Trophoblast cell (in vitro differentiated cells and primary cell): ENCODE results near the gene TMEM214.

ENCODE experiments used
- DNase-seq, 2 donors: peaks; one replicate each; pipeline ENCODE4 v3.0.0-alpha.2; 2016
- H2AFZ ChIP-seq: 2 replicates; pipeline ENCODE4 v1.6.1; 2013; ENCODE audit warnings: low read length, moderate library complexity, mild to moderate bottlenecking; ENCODE audit not compliant: insufficient read depth, poor library complexity
- H2AK5ac ChIP-seq: 2 replicates; pipeline ENCODE4 v1.6.1; 2013; ENCODE audit warnings: mild to moderate bottlenecking, low read length
- H2BK120ac ChIP-seq: 2 replicates; pipeline ENCODE4 v1.6.1; 2013; ENCODE audit warnings: low read length, mild to moderate bottlenecking, moderate library complexity; ENCODE audit not compliant: insufficient read depth, poor library complexity
- H2BK12ac ChIP-seq: 2 replicates; pipeline ENCODE4 v1.6.1; 2013; ENCODE audit warnings: mild to moderate bottlenecking, low read length, moderate library complexity
- H2BK5ac ChIP-seq: 2 replicates; pipeline ENCODE4 v1.6.1; 2013; ENCODE audit warnings: low read length, low read depth, moderate library complexity, mild to moderate bottlenecking; ENCODE audit not compliant: poor library complexity
- H3K14ac ChIP-seq: 2 replicates; pipeline ENCODE4 v1.6.1; 2013; ENCODE audit warnings: mild to moderate bottlenecking, low read length
- H3K18ac ChIP-seq: 2 replicates; pipeline ENCODE4 v1.6.1; 2013; ENCODE audit warnings: mild to moderate bottlenecking, low read length
- H3K23ac ChIP-seq: 2 replicates; pipeline ENCODE4 v1.6.1; 2013; ENCODE audit warnings: low read length
- H3K27ac ChIP-seq: 2 replicates; pipeline ENCODE4 v1.5.1; 2013; ENCODE audit warnings: low read depth, mild to moderate bottlenecking, inconsistent platforms, low read length, moderate library complexity
- H3K27me3 ChIP-seq: 2 replicates; pipeline ENCODE4 v1.6.1; 2013; ENCODE audit warnings: inconsistent platforms, mild to moderate bottlenecking, low read length, moderate library complexity; ENCODE audit not compliant: insufficient read depth
- H3K36me3 ChIP-seq, 2 experiments: 1 replicate in 1 of 2; 2 replicates in 1 of 2; pipeline ENCODE4 v1.6.1; 2013; ENCODE audit warnings: low read length in 2 of 2, mild to moderate bottlenecking in 2 of 2, moderate library complexity in 1 of 2; ENCODE audit not compliant: insufficient read depth in 2 of 2, control insufficient read depth in 1 of 2
- H3K4ac ChIP-seq: 2 replicates; pipeline ENCODE4 v1.6.1; 2013; ENCODE audit warnings: low read depth, mild to moderate bottlenecking, low read length, moderate library complexity
- H3K4me1 ChIP-seq, 2 experiments: 1 replicate in 1 of 2; 2 replicates in 1 of 2; pipeline ENCODE4 v1.6.1; 2013; ENCODE audit warnings: low read length in 2 of 2, mild to moderate bottlenecking in 2 of 2, moderate library complexity in 1 of 2; ENCODE audit not compliant: insufficient read depth in 2 of 2, control insufficient read depth in 1 of 2
- H3K4me2 ChIP-seq: 2 replicates; pipeline ENCODE4 v1.6.1; 2013; ENCODE audit warnings: inconsistent platforms, mild to moderate bottlenecking, low read length, moderate library complexity
- H3K4me3 ChIP-seq: 2 replicates; pipeline ENCODE4 v1.5.1; 2013; ENCODE audit warnings: mild to moderate bottlenecking, low read depth, low read length, inconsistent platforms
- H3K79me1 ChIP-seq: one replicate; pipeline ENCODE4 v1.6.1; 2013; ENCODE audit warnings: low read length
- H3K79me2 ChIP-seq: 2 replicates; pipeline ENCODE4 v1.6.1; 2013; ENCODE audit warnings: low read length, mild to moderate bottlenecking; ENCODE audit not compliant: control insufficient read depth, insufficient read depth, poor library complexity
- H3K9ac ChIP-seq: 2 replicates; pipeline ENCODE4 v1.6.1; 2013; ENCODE audit warnings: mild to moderate bottlenecking, low read length
- H3K9me3 ChIP-seq: 2 replicates; pipeline ENCODE4 v1.6.1; 2013; ENCODE audit warnings: low read depth, mild to moderate bottlenecking, control low read depth, inconsistent platforms, low read length; ENCODE audit not compliant: insufficient read depth
- H4K12ac ChIP-seq: 2 replicates; pipeline ENCODE4 v1.6.1; 2013; ENCODE audit warnings: low read depth, mild to moderate bottlenecking, low read length, moderate library complexity
- H4K8ac ChIP-seq: 2 replicates; pipeline ENCODE4 v1.6.1; 2013; ENCODE audit warnings: low read depth, mild to moderate bottlenecking, low read length, moderate library complexity
- H4K91ac ChIP-seq: one replicate; pipeline ENCODE4 v1.6.1; 2013; ENCODE audit warnings: low read depth, mild to moderate bottlenecking, low read length, moderate library complexity
- WGBS: extraction: QIAGEN DNeasy Blood & Tissue Kit; methylation state at CpG from one replicate; pipeline ENCODE4 v1.1.7; 2013; ENCODE audit warnings: missing lambda C conversion rate; ENCODE audit not compliant: insufficient read length, insufficient coverage; ENCODE audit errors: extremely low coverage; 5-methylcytosine and 5-hydroxymethylcytosine counted together

Gene TMEM214

DNA sequence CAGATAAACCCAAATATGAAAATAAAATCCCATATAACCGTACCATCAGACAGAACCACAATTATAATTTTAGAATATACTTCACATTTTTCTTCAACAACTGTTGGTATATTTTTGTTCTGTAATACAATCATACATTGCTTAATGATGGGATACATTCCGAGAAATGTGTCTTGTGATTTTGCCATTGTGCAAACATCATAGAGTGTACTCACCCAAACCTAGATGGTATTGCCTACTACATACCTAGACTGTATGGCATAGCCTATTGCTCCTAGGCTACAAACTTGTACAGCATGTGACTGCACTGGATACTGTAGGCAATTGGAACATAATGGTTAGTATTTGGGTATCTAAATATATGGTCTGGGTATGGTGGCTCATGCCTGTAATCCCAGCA is 31.8 kb upstream of the TMEM214 start:
- no peaks in the 10 kb centered on the region for H3K79me1 ChIP-seq
- H3K27ac ChIP-seq, result no peak overlapping the region
- H3K18ac ChIP-seq, result no peak overlapping the region
- no peaks in the 10 kb centered on the region for H3K36me3 ChIP-seq
- H2AFZ ChIP-seq, result no peak overlapping the region
- WGBS, result no CpG with 5 or more reads among the region's 2 CpGs
- peak in 1 of 2 donors; percentile 16 for DNase-seq
- no peak overlapping the region for H3K4me2 ChIP-seq
- no peak overlapping the region for H2BK120ac ChIP-seq
- H3K9me3 ChIP-seq, result no peaks in the 10 kb centered on the region
- no peaks in the 10 kb centered on the region for H3K79me2 ChIP-seq
- H4K91ac ChIP-seq, result no peak overlapping the region
- H3K14ac ChIP-seq, result no peak overlapping the region
- H2BK12ac ChIP-seq, result no peak overlapping the region
- no peak overlapping the region for H3K4ac ChIP-seq
- H2AK5ac ChIP-seq, result no peak overlapping the region
- H3K23ac ChIP-seq, result no peak overlapping the region
- H3K4me1 ChIP-seq, result no peaks in the 10 kb centered on the region
- no peak overlapping the region for H3K4me3 ChIP-seq
- no peak overlapping the region for H3K9ac ChIP-seq
- no peak overlapping the region for H4K12ac ChIP-seq
- H4K8ac ChIP-seq, result no peak overlapping the region
- H3K27me3 ChIP-seq, result no peaks in the 10 kb centered on the region
- H2BK5ac ChIP-seq, result no peak overlapping the region

DNA sequence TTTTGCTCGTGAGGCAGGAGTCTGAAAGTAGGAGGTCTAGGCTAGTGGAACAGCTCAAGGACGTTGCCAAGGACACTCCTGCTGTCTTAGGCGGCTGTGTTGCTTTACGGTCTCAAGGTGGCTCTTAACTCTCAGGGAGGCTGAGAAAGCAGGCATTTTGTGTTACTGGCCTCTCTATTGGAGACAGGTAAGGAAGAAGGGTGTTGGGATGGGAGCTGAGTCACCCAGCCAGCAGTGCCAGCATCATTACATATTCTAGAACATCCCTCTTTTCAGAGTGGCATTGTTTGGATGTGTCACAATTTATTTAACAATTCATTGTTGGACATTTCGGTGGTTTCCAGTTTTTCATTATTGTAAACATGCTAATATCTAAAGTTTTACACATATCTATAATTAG is 30.8 kb upstream of the TMEM214 start:
- no peak overlapping the region for H4K12ac ChIP-seq
- H3K36me3 ChIP-seq, result no peaks in the 10 kb centered on the region
- H3K4me1 ChIP-seq, result no peaks in the 10 kb centered on the region
- H3K9me3 ChIP-seq, result no peaks in the 10 kb centered on the region
- H2AK5ac ChIP-seq, result no peak overlapping the region
- H4K8ac ChIP-seq, result no peak overlapping the region
- H3K4me2 ChIP-seq, result no peak overlapping the region
- H2BK120ac ChIP-seq, result no peak overlapping the region
- no peak overlapping the region for H3K9ac ChIP-seq
- no peak overlapping the region for H2AFZ ChIP-seq
- no peak overlapping the region for H4K91ac ChIP-seq
- H3K14ac ChIP-seq, result no peak overlapping the region
- no peak overlapping the region for H3K23ac ChIP-seq
- no peak overlapping the region for H3K4me3 ChIP-seq
- H3K79me2 ChIP-seq, result no peaks in the 10 kb centered on the region
- H3K4ac ChIP-seq, result no peak overlapping the region
- H3K27me3 ChIP-seq, result no peaks in the 10 kb centered on the region
- no peak overlapping the region for H3K18ac ChIP-seq
- peak; percentile 92 to 93 for DNase-seq
- H3K79me1 ChIP-seq, result no peaks in the 10 kb centered on the region
- H3K27ac ChIP-seq, result no peak overlapping the region
- no peak overlapping the region for H2BK5ac ChIP-seq
- no CpG with 5 or more reads among the region's 5 CpGs for WGBS
- H2BK12ac ChIP-seq, result no peak overlapping the region

DNA sequence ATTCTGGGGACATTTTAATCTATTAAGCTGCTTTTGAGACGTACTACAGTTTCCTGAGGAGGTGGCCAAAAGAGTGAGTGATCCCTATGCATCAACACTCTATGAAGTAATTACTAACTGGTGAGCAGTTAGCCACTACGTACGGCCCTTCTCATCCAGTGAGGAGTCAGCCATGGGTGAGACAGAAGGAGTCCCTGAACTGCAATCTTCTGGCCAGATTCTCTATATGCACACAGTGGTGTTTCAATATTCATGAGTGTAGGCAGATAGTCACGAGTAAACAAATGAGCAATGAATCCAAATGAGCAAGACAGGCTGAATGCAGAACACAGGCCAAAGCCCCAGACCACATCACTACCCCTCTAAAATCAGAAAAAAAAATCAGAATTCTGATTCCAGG is 29.8 kb upstream of the TMEM214 start:
- H3K9ac ChIP-seq, result no peak overlapping the region
- no peak overlapping the region for H2AFZ ChIP-seq
- no peak for DNase-seq
- H3K4me3 ChIP-seq, result no peak overlapping the region
- no CpG with 5 or more reads among the region's 4 CpGs for WGBS
- no peaks in the 10 kb centered on the region for H3K36me3 ChIP-seq
- no peak overlapping the region for H3K4me2 ChIP-seq
- no peak overlapping the region for H2AK5ac ChIP-seq
- H3K27me3 ChIP-seq, result no peaks in the 10 kb centered on the region
- H4K8ac ChIP-seq, result no peak overlapping the region
- no peak overlapping the region for H4K91ac ChIP-seq
- no peaks in the 10 kb centered on the region for H3K4me1 ChIP-seq
- H3K27ac ChIP-seq, result no peak overlapping the region
- H3K4ac ChIP-seq, result no peak overlapping the region
- H2BK5ac ChIP-seq, result no peak overlapping the region
- no peaks in the 10 kb centered on the region for H3K79me1 ChIP-seq
- H3K23ac ChIP-seq, result no peak overlapping the region
- no peaks in the 10 kb centered on the region for H3K9me3 ChIP-seq
- no peak overlapping the region for H2BK120ac ChIP-seq
- H3K14ac ChIP-seq, result no peak overlapping the region
- no peak overlapping the region for H3K18ac ChIP-seq
- no peak overlapping the region for H4K12ac ChIP-seq
- no peaks in the 10 kb centered on the region for H3K79me2 ChIP-seq
- H2BK12ac ChIP-seq, result no peak overlapping the region

- Histone ChIP-seq H3K4me1 (no peaks in the 10 kb centered on the region), H3K14ac (no peak overlapping the region), H3K4me3 (no peak overlapping the region), H2AK5ac (no peak overlapping the region), H2BK5ac (no peak overlapping the region), H2AFZ (no peak overlapping the region), H3K27ac (no peak overlapping the region), H3K9ac (no peak overlapping the region), H4K12ac (no peak overlapping the region), H2BK12ac (no peak overlapping the region), H3K4ac (no peak overlapping the region), H3K9me3 (no peaks in the 10 kb centered on the region), H3K36me3 (no peaks in the 10 kb centered on the region), H3K79me2 (no peaks in the 10 kb centered on the region), H2BK120ac (no peak overlapping the region), H3K27me3 (no peaks in the 10 kb centered on the region), H4K8ac (no peak overlapping the region), H3K79me1 (no peaks in the 10 kb centered on the region), H3K18ac (no peak overlapping the region), H3K4me2 (no peak overlapping the region), H3K23ac (no peak overlapping the region), H4K91ac (no peak overlapping the region)
- WGBS, result no CpG with 5 or more reads among the region's 9 CpGs
- DNase-seq, result peak; percentile 74 to 88
Observed at GRCh38 chr2:27003857-27004256, 28.9 kb upstream of the TMEM214 start.
